Measurements from ENCODE around the gene SETD2. TPM values are rescaled to one million over a fixed set of nuclear protein-coding genes. Genes with fewer than 3 reads are reported as not detected.
A peak's percentile ranks its signal among the peaks of the same experiment; 100 is the strongest.

Gene SETD2
- polyA plus RNA-seq, 1 of the 3 experiments (the other 2 are of a cell fraction): 12.1 TPM

DNA sequence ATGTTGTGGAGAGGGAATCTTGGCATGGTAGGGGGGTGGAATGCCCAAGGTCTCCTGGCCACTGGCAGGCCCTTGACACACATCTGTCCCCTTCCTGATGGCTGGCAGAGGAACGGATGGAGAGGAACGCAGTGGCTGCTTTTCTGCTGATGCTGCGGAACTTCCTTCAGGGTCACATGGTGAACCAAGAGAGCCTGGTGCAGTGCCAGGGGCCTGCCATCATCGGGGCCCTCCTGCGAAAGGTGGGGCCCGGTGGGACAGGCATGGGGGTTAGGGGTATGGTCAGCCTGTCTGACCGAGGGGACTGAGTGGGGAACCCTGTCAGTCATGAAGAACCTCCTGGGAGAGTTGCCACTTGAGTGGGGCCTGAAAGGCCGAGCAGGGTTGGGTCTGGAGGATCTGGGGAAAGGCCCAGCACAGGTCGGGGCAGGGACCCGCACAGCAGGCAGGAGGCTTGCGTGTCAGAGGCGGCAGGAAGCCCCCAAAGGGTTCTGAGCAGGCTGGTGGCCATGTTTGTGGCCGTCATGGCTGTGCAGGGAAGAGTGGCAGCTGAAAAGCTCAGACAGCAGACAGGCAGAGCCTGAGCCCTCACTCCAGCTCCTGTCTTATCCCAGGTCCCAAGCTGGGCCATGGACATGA is 166.3 kb downstream of the SETD2 start:
- Histone ChIP-seq H3K9me3 (no peaks in the 10 kb centered on the region), H4K20me1 (ENCODE audit: insufficient read depth) (no peaks in the 10 kb centered on the region), H3K4me3 (ENCODE audit: low read depth in 2 of 2, low read length in 1 of 2) (no peak overlapping the region), H2AFZ (ENCODE audit: low read depth) (no peak overlapping the region), H3K9ac (no peak overlapping the region), H3K9me2 (no peaks in the 10 kb centered on the region), H3K4me2 (no peak overlapping the region), H3K4me1 (ENCODE audit: control insufficient read depth in 1 of 2, insufficient read depth in 2 of 2, low read depth in 1 of 2, low read length in 1 of 2) (peaks cover 0 to 2% of the 10 kb centered on the region in 2 experiments; a peak in 1 of 4 replicates), H3F3A (replicated peaks; ENCODE audit: insufficient read depth) (no peaks in the 10 kb centered on the region), H3K36me3 (replicated peaks in 1 of 2; ENCODE audit: control insufficient read depth in 1 of 2, insufficient read depth in 2 of 2, low read length in 1 of 2) (peaks cover 0 to 7% of the 10 kb centered on the region in 2 experiments), H3K79me2 (ENCODE audit: insufficient read depth) (no peaks in the 10 kb centered on the region), H3K27ac (ENCODE audit: low read depth in 2 of 2, low read length in 1 of 2) (no peak overlapping the region), H3K27me3 (ENCODE audit: insufficient read depth) (no peaks in the 10 kb centered on the region)
- POLR2A ChIA-PET: no interaction called here
- CTCF ChIA-PET: interaction anchor here (0.7 to 4.8 kb wide), 10 partner anchors 10 to 340 kb away, joined by 3 to 44 read pairs (median 9); no protein-coding TSS in a partner anchor
- TF ChIP-seq NFIC (IDR thresholded peaks at IDR 0.05; ENCODE audit: borderline replicate concordance) (no peak), SIN3A (IDR thresholded peaks at IDR 0.05; ENCODE audit: borderline replicate concordance, low read depth, low read length) (no peak), MAX (IDR thresholded peaks at IDR 0.05; ENCODE audit: low read depth) (no peak), RCOR1 (IDR thresholded peaks at IDR 0.05; ENCODE audit: low read length) (no peak), YY1 (IDR thresholded peaks at IDR 0.05; ENCODE audit: low read depth) (no peak), EP300 (IDR thresholded peaks at IDR 0.05; ENCODE audit: borderline replicate concordance in 1 of 2, low read depth in 1 of 2, low read length in 1 of 2) (no peak), RFX5 (IDR thresholded peaks at IDR 0.05; ENCODE audit: low read length) (no peak), ELF1 (IDR thresholded peaks at IDR 0.05) (no peak), FOXM1 (IDR thresholded peaks at IDR 0.05; ENCODE audit: low read depth) (no peak), POLR2AphosphoS5 (IDR thresholded peaks at IDR 0.05; ENCODE audit: low read depth, low read length) (no peak), TEAD4 (IDR thresholded peaks at IDR 0.05; ENCODE audit: borderline replicate concordance, insufficient read depth) (no peak), GABPA (IDR thresholded peaks at IDR 0.05; ENCODE audit: low read depth) (no peak), MEF2A (IDR thresholded peaks at IDR 0.05; ENCODE audit: borderline replicate concordance, low read depth) (no peak), TCF12 (IDR thresholded peaks at IDR 0.05) (no peak), SMC3 (IDR thresholded peaks at IDR 0.05; ENCODE audit: low read depth, low read length) (no peak)
- TF ChIP-seq, protein P1, sequence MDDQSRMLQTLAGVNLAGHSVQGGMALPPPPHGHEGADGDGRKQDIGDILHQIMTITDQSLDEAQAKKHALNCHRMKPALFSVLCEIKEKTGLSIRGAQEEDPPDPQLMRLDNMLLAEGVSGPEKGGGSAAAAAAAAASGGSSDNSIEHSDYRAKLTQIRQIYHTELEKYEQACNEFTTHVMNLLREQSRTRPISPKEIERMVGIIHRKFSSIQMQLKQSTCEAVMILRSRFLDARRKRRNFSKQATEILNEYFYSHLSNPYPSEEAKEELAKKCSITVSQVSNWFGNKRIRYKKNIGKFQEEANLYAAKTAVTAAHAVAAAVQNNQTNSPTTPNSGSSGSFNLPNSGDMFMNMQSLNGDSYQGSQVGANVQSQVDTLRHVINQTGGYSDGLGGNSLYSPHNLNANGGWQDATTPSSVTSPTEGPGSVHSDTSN (IDR thresholded peaks at IDR 0.05): no peak
- TF ChIP-seq, protein P2, sequence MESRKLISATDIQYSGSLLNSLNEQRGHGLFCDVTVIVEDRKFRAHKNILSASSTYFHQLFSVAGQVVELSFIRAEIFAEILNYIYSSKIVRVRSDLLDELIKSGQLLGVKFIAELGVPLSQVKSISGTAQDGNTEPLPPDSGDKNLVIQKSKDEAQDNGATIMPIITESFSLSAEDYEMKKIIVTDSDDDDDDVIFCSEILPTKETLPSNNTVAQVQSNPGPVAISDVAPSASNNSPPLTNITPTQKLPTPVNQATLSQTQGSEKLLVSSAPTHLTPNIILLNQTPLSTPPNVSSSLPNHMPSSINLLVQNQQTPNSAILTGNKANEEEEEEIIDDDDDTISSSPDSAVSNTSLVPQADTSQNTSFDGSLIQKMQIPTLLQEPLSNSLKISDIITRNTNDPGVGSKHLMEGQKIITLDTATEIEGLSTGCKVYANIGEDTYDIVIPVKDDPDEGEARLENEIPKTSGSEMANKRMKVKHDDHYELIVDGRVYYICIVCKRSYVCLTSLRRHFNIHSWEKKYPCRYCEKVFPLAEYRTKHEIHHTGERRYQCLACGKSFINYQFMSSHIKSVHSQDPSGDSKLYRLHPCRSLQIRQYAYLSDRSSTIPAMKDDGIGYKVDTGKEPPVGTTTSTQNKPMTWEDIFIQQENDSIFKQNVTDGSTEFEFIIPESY (IDR thresholded peaks at IDR 0.05; ENCODE audit: borderline replicate concordance, low read depth): no peak
- 85% methylated on average over 13 of the region's 13 CpGs for WGBS (ENCODE audit: low lambda C conversion rate)
- peak; percentile 22 for DNase-seq
